Activated T-cell treated with anti-CD3 and anti-CD28 coated beads for 24 hours (primary cell): Measurements from ENCODE around the gene UBE2N.

Experiments used
- DNase-seq: peaks from one replicate; pipeline ENCODE4 v3.0.0-alpha.2; 2020; ENCODE audit warnings: low read depth

The UBE2N gene, protein sequence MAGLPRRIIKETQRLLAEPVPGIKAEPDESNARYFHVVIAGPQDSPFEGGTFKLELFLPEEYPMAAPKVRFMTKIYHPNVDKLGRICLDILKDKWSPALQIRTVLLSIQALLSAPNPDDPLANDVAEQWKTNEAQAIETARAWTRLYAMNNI

GRCh38 chr12:93441617-93442410, at the start of gene UBE2N:
TSS of gene UBE2N (minus strand) at chr12:93441947. CDS start at chr12:93441884, 63 bp downstream.
- DNase-seq = peak; percentile 96

GRCh38 chr12:93484315-93484981, 42.7 kb upstream of the UBE2N start:
- DNase-seq = no peak

DNA sequence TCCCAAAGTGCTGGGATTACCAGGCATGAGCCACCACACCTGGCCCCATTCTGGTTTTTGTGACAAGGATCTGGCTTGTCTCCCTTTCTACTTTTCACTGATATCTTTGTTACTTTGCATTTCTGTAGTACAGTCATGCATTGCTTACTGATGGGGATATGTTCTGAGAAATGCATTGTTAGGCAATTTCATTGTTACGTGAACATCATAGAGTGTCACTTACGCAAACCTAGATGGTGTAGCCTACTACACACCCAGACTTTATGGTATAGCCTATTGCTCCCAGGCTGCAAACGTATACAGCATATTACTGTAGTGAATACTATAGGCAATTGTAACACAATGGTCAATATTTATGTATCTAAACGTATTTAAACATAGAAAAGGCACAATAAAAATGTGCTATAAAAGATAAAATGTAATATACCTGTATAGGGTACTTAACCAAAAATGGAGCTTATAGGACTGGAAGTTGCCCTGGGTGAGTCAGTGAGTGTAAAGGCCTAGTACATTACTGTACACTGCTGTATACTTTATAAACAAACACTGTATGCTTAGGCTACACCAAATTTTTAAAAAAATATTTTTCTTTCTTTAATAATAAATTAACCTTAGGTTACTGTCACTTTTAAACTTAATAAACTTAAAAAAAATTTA, 41.5 kb upstream of the UBE2N start:
- no peak for DNase-seq

GRCh38 chr12:93482721-93483120, 41.0 kb upstream of the UBE2N start:
- no peak for DNase-seq

DNA sequence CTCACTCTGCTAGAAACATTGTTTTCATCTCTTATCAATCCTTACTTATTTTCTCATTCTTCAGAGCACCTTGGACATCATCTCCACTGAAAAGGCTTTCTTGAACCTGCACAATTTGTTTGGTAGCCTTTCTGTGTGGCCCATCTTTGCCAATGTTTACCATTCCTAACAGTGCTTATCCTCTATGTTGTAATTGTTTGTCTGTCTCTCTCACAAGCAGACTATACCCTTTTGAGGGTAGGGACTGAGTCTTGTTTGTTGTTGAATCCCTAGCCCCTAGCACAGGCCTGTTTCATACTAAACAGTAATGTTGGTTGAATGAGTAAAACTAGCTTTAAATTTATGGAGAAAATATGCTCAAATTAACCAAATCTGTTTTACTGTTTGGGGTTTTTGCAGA, 34.8 kb upstream of the UBE2N start:
- no peak for DNase-seq

- no peak for DNase-seq
These were observed 27.6 kb upstream of the UBE2N start for GRCh38 chr12:93469386-93469785.

- no peak for DNase-seq
These were observed 26.2 kb upstream of the UBE2N start for GRCh38 chr12:93468008-93468371.

- peak; percentile 91 for DNase-seq
These were observed 25.7 kb upstream of the UBE2N start, which contains the start of gene MRPL42 for GRCh38 chr12:93467351-93468007. TSS of gene MRPL42 (plus strand) at chr12:93467514. CDS start at chr12:93469286, 1,772 bp downstream.

DNA sequence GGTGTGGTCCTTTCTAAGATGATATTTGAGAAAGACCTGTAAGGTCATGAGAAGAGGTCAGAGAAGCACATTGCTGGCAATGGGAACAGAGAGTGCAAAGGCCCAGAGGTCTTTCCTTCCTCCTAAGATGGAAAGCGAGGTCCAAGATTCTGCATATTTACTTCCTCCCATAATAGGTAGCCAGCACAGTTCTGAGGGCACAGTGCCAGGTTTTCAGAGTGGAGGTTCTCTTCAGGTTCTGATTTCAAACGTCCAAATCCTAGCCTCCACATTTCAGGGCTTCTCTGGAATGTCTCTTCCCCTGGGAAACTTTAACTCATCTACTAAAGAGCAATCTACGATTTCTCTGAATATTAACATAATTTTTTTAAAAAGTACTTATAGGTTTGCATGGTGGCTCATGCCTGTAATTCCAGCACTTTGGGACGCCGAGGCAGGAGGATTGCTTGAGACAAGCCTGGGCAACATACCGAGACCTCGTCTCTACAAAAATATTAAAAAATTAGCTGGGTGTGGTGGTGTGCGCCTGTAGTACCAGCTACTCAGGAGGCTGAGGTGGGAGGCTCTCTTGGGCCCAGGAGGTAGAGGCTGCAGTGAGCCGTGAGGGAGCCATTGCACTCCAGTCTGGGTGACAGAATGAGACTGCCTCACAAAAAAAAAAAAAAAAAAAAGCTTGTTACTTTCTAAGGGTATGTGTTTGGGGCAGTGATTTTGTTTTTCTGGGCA, 25.0 kb upstream of the UBE2N start:
- no peak for DNase-seq

DNA sequence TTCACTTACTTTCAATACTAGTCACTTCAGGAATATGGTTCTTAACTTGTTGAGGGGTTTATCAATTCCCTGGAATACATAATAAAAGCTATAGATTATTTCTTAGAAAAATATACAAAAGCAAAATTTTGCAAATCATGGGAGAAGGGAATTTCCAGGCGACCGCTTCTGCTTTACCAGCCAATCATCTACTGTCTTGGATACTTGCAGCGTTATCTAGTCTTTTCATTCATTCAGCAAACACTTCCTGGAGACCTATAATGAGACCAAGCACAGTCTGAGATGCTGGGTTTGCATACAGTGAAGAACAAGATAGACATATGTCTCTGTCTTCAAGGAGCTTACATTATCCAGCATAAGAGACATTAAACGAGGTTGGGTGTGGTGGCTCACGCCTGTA, 24.1 kb upstream of the UBE2N start:
- DNase-seq = no peak

DNA sequence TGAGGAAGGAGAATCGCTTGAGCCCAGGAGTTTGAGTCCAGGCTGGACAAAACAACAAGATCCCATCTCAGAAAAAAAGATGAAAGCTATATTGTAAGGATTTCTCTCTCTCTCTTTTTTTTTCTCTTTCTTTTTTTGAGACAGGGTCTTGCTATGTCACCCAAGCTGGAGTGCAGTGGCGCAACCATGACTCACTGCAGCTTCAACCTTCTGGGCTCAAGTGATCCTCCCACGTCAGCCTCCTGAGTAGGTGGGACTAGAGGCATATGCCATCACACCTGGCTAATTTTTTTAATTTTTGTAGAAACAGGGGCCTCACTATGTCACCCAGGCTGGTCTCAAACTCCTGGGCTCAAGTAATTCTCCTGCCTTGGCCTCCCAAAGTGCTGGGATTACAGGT, 19.8 kb upstream of the UBE2N start:
- DNase-seq = no peak

- DNase-seq = no peak
These were observed 19.2 kb upstream of the UBE2N start for GRCh38 chr12:93460902-93461301.

- no peak for DNase-seq
These were observed 18.3 kb upstream of the UBE2N start for GRCh38 chr12:93460003-93460402.

- no peak for DNase-seq
These were observed 17.4 kb upstream of the UBE2N start for GRCh38 chr12:93459097-93459496.

- DNase-seq = no peak
These were observed 14.3 kb upstream of the UBE2N start for GRCh38 chr12:93456077-93456476.

DNA sequence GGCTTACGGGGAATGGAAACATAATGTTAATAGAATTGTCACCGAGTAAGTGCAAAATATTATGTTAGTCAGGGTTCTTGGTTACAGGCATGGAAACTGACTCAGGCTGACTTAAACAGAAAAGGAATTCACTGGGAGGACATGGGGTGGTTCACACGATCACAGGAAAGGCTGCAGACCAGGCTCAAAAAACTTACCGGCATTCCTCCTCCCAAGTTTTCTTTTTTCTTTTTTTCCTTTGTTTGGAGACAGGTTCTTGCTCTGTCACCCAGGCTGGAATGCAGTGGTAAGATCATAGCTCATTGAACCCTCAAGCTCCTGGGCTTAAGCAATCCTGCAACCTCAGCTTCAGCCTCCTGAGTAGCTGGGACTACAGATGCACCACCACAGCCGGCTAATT, 11.9 kb upstream of the UBE2N start:
- no peak for DNase-seq

DNA sequence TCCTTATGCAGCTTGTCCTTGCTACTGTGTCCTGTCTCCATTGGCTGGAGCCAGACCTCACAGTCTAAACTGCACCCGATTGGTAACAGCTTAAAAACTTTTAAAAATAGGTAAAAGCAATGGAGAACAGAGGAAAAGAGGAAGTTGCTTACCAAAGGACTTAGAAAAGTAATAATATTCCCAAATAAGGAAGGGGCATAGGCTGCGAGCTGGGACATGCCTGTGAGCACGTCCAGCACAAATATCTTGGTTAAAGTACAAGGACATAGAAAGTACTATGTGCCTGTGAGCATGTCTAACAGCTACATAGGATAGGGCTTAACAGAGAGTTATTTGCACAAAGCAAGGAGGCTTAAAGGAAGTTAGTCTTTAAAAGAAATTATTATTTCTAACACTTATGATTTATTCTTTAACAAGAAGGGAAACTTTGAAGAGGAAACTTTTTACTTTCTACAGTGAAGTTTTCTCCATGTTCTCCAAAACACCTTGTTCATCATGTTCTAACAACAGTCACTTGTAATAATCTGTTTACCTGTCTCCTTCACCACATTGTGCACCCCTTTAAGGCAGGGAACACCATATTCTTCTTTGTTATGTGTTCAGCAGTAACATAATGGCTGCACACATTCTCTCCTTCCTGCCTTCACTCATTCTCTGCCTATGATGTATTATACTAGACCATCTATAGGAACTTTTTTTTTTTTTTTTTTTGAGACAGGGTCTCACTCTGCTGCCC, 9.8 kb upstream of the UBE2N start:
- no peak for DNase-seq

DNA sequence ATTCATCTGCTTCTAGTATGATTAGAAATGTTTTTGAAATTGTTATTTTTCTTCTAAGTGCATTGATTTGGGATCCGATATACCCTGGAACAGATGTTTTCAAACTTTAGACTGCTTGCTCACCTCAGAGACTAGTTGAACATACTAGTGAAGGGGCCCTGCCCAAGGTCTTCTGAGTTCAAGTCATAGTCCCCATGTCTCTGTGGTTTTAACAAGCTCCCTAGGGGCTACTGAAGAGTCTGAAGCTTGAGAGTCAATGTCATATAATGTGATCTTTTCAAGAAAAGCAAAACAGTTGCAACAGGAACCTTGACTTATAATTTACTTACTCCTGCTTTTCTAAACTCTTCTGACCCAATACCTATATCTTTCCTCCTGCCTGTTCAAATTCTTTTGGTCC, 7.5 kb upstream of the UBE2N start:
- DNase-seq = no peak

DNA sequence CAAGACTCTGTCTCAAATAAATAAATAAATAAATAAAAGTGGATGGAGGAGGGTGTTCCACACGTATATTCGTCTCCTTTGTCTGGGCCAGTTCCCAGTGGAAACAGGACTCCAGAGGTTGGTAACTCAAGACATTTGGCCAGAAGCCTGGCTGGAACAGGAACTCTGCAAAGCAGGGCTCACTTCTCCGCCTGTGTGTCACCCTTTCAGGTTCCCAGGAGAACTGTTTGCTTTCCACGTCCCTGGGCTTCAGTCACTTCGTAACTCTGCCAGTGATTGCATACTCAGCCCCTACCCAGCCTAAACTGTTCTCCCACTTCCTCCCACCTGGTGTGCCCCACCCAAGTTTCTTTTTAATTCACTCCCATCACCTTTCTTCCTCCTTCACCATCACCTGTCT, 7.0 kb upstream of the UBE2N start:
- no peak for DNase-seq

DNA sequence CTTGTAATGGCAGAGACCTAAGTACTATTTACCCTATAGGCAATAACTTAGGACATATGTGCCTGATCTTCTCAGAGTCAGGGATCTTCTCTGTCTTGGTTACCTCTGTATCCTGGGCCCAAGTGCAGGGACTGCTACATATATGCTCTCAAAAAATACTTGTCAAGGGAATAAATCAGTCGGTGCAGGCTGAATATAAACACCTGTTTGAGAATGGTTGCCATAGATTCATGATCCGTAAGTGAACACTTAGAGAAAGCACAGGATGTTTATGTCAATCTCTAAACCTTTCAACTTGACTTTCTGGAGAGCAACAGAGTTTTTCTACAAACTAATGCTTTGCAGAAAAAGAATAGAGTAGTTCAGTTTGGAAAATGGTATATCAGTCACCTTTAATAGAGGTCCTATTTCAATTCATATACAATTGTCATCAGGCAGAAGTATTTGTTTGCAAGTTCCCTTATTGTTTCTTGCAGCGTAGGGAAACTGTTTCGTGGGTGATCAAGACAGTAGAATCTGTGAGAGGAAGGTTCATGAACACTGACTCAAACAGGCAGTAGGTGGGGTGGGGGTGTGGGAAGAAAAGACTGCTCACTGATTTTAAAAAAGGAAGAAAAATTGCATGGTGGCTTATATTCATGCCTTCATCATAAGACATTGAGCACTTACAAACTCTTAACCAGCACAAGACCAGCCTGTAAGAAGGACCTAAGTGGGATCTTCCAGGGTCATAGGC, 6.0 kb upstream of the UBE2N start:
- DNase-seq = no peak
